ENCODE results near the gene RAMP3.

- TF ChIP-seq CTCF (IDR thresholded peaks at IDR 0.05): no peak
- TF ChIP-seq POLR2A (IDR thresholded peaks at IDR 0.05): no peak
- no peak for TF ChIP-seq POLR2AphosphoS5 (IDR thresholded peaks at IDR 0.05; ENCODE audit: insufficient read depth in 1 of 2, low read depth in 1 of 2)
Measured at GRCh38 chr7:45187089-45187945, 29.7 kb downstream of the RAMP3 start.

Measured in vagina (tissue), 2 donors.